ENCODE results near the gene USF1.

Gene USF1

DNA sequence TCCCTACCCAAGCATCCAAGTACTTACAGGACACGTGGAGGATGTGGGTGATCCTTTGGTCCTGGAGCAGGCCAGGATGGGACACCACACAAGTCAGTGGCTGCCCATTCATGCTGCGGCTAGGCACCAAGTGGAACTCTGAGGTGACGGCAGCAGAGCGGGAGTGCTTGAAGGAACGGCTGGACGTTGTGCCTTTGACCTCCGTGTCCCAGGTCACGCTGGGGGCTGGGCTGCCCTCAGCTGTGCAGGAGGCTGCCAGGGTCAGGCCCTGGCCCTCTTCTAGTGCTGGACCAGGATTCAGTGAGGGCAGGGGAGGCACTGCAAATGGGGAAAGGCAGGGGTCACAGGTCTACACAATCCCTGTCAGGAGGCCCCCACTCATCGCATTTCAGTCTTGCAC, 31.6 kb upstream of the USF1 start:
- ATAC-seq = no peak
- TF ChIP-seq RARB (CRISPR knock-in tag; IDR thresholded peaks at IDR 0.05) = no peak
- TF ChIP-seq ZNF565 (CRISPR knock-in tag; conservative IDR thresholded peaks at IDR 0.05; ENCODE audit: low read depth) = no peak
- TF ChIP-seq, protein P1, sequence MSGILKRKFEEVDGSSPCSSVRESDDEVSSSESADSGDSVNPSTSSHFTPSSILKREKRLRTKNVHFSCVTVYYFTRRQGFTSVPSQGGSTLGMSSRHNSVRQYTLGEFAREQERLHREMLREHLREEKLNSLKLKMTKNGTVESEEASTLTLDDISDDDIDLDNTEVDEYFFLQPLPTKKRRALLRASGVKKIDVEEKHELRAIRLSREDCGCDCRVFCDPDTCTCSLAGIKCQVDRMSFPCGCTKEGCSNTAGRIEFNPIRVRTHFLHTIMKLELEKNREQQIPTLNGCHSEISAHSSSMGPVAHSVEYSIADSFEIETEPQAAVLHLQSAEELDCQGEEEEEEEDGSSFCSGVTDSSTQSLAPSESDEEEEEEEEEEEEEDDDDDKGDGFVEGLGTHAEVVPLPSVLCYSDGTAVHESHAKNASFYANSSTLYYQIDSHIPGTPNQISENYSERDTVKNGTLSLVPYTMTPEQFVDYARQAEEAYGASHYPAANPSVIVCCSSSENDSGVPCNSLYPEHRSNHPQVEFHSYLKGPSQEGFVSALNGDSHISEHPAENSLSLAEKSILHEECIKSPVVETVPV (CRISPR knock-in tag; IDR thresholded peaks at IDR 0.05) = no peak
- TF ChIP-seq, protein P2, sequence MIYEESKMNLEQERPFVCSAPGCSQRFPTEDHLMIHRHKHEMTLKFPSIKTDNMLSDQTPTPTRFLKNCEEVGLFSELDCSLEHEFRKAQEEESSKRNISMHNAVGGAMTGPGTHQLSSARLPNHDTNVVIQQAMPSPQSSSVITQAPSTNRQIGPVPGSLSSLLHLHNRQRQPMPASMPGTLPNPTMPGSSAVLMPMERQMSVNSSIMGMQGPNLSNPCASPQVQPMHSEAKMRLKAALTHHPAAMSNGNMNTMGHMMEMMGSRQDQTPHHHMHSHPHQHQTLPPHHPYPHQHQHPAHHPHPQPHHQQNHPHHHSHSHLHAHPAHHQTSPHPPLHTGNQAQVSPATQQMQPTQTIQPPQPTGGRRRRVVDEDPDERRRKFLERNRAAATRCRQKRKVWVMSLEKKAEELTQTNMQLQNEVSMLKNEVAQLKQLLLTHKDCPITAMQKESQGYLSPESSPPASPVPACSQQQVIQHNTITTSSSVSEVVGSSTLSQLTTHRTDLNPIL (CRISPR knock-in tag; IDR thresholded peaks at IDR 0.05; ENCODE audit: low read depth) = no peak
- TF ChIP-seq BACH2 (CRISPR knock-in tag; IDR thresholded peaks at IDR 0.05; ENCODE audit: borderline replicate concordance) = no peak
- TF ChIP-seq ZC3H10 (CRISPR knock-in tag; IDR thresholded peaks at IDR 0.05) = no peak
- no peak for TF ChIP-seq POU6F1 (CRISPR knock-in tag; IDR thresholded peaks at IDR 0.05; ENCODE audit: borderline replicate concordance, low read depth)
- TF ChIP-seq TOX (CRISPR knock-in tag; IDR thresholded peaks at IDR 0.05; ENCODE audit: borderline replicate concordance) = no peak
- TF ChIP-seq ARNTL (CRISPR knock-in tag; IDR thresholded peaks at IDR 0.05; ENCODE audit: borderline replicate concordance, low read depth) = no peak
- no peak for TF ChIP-seq ESRRG (CRISPR knock-in tag; IDR thresholded peaks at IDR 0.05)
- TF ChIP-seq OSR1 (CRISPR knock-in tag; IDR thresholded peaks at IDR 0.05) = no peak
- no peak for TF ChIP-seq PPARA (CRISPR knock-in tag; IDR thresholded peaks at IDR 0.05; ENCODE audit: borderline replicate concordance)
- no peak for TF ChIP-seq ZFP3 (CRISPR knock-in tag; IDR thresholded peaks at IDR 0.05)
- no peak for TF ChIP-seq ZNF8 (CRISPR knock-in tag; IDR thresholded peaks at IDR 0.05)
- no peak for TF ChIP-seq TCF4 (CRISPR knock-in tag; IDR thresholded peaks at IDR 0.05; ENCODE audit: borderline replicate concordance)
- no peak for TF ChIP-seq GLIS3 (CRISPR knock-in tag; IDR thresholded peaks at IDR 0.05)
- no peak for TF ChIP-seq TSHZ2 (CRISPR knock-in tag; IDR thresholded peaks at IDR 0.05)
- TF ChIP-seq ZFP30 (CRISPR knock-in tag; IDR thresholded peaks at IDR 0.05) = no peak
- TF ChIP-seq ZNF70 (CRISPR knock-in tag; IDR thresholded peaks at IDR 0.05) = no peak
- no peak for TF ChIP-seq ISL1 (CRISPR knock-in tag; IDR thresholded peaks at IDR 0.05)

- TF ChIP-seq ZC3H10 (CRISPR knock-in tag; IDR thresholded peaks at IDR 0.05) (no peak), TOX (CRISPR knock-in tag; IDR thresholded peaks at IDR 0.05; ENCODE audit: borderline replicate concordance) (no peak), CSDC2 (CRISPR knock-in tag; IDR thresholded peaks at IDR 0.05) (no peak), TCF4 (CRISPR knock-in tag; IDR thresholded peaks at IDR 0.05; ENCODE audit: borderline replicate concordance) (no peak), OSR1 (CRISPR knock-in tag; IDR thresholded peaks at IDR 0.05) (no peak), ZFP30 (CRISPR knock-in tag; IDR thresholded peaks at IDR 0.05) (no peak), ISL1 (CRISPR knock-in tag; IDR thresholded peaks at IDR 0.05) (no peak), TSHZ2 (CRISPR knock-in tag; IDR thresholded peaks at IDR 0.05) (no peak)
- TF ChIP-seq, protein P1 (CRISPR knock-in tag; IDR thresholded peaks at IDR 0.05) = no peak
- ATAC-seq = no peak
Measured at GRCh38 chr1:161076410-161076809, 30.6 kb upstream of the USF1 start.
